IMR-90 (cell line): ENCODE results near the gene TMEM8B.

ENCODE experiments used
- BHLHE40 ChIP-seq: fragments of 150-350 bp; IDR thresholded peaks from 2 replicates; pipeline ENCODE4 v1.6.1; 2016; ENCODE audit warnings: mild to moderate bottlenecking, low read depth, low read length
- CTCF ChIP-seq: conservative IDR thresholded peaks from 2 replicates; pipeline ENCODE4 v1.5.1; 2012; ENCODE audit warnings: mild to moderate bottlenecking, low read depth, low read length, improper control_type of control experiment
- POLR2A ChIP-seq: IDR thresholded peaks from 2 replicates; pipeline ENCODE4 v1.6.1; 2012; ENCODE audit warnings: mild to moderate bottlenecking, low read depth, low read length

- TF ChIP-seq CTCF (peak; percentile 53), POLR2A (no peak), BHLHE40 (no peak)
Measured at GRCh38 chr9:35826071-35826701, 2.8 kb upstream of the TMEM8B start.
